OCI-LY1 (cell line): ENCODE measurements around the gene MYO1G.

Experiments
- H2AFZ ChIP-seq: fragments of 200-600 bp; sonication (generic), shearing (Covaris generic); 2 replicates; pipeline ENCODE4 v1.6.0; 2014; ENCODE audit warnings: antibody characterized with exemption, mild to moderate bottlenecking, low read length
- H3F3A ChIP-seq: fragments of 200-600 bp; sonication (generic), shearing (Covaris generic); 2 replicates; pipeline ENCODE4 v1.6.0; 2014; ENCODE audit warnings: mild to moderate bottlenecking, antibody characterized with exemption, low read length, moderate library complexity; ENCODE audit not compliant: insufficient read depth
- H3K27ac ChIP-seq: fragments of 200-600 bp; sonication (generic); 2 replicates; pipeline ENCODE4 v1.5.1; 2014; ENCODE audit warnings: low read length, mixed run types, mild to moderate bottlenecking, low read depth; ENCODE audit not compliant: poor library complexity, severe bottlenecking
- H3K27me3 ChIP-seq: fragments of 200-600 bp; sonication (generic); 2 replicates; pipeline ENCODE4 v1.6.0; 2014; ENCODE audit warnings: antibody characterized with exemption, mild to moderate bottlenecking, low read length, moderate library complexity; ENCODE audit not compliant: insufficient read depth
- H3K36me3 ChIP-seq: fragments of 200-600 bp; sonication (generic); 2 replicates; pipeline ENCODE4 v1.6.1; 2014; ENCODE audit warnings: mild to moderate bottlenecking, antibody characterized with exemption, low read length, moderate library complexity, mixed read lengths; ENCODE audit not compliant: insufficient read depth
- H3K4me1 ChIP-seq: fragments of 200-600 bp; sonication (generic); 2 replicates; pipeline ENCODE4 v1.5.1; 2014; ENCODE audit warnings: mild to moderate bottlenecking, low read length, moderate library complexity; ENCODE audit not compliant: insufficient read depth, severe bottlenecking
- H3K4me2 ChIP-seq: fragments of 200-600 bp; sonication (generic), shearing (Covaris generic); 2 replicates; pipeline ENCODE4 v1.6.1; 2014; ENCODE audit warnings: low read length
- H3K4me3 ChIP-seq: fragments of 200-600 bp; sonication (generic); 2 replicates; pipeline ENCODE4 v1.5.1; 2014; ENCODE audit warnings: low read length, low read depth, mild to moderate bottlenecking, mixed read lengths; ENCODE audit not compliant: poor library complexity, severe bottlenecking
- H3K79me2 ChIP-seq: fragments of 200-600 bp; shearing (Covaris generic); 2 replicates; pipeline ENCODE4 v1.6.1; 2016; ENCODE audit warnings: mixed run types, low read length, mixed read lengths; ENCODE audit not compliant: insufficient read depth
- H3K9ac ChIP-seq: fragments of 200-600 bp; sonication (generic), shearing (Covaris generic); 2 replicates; pipeline ENCODE4 v1.6.1; 2014; ENCODE audit warnings: mild to moderate bottlenecking, low read length, mixed read lengths
- H3K9me2 ChIP-seq: fragments of 200-600 bp; sonication (generic), shearing (Covaris generic); 2 replicates; pipeline ENCODE4 v1.6.1; 2014; ENCODE audit warnings: low read depth, mild to moderate bottlenecking, low read length, mixed read lengths
- H3K9me3 ChIP-seq: fragments of 200-600 bp; shearing (Covaris generic); 2 replicates; pipeline ENCODE4 v1.6.1; 2014; ENCODE audit warnings: low read length, mixed read lengths
- H4K20me1 ChIP-seq: fragments of 200-600 bp; sonication (generic), shearing (Covaris generic); 2 replicates; pipeline ENCODE4 v1.6.0; 2016; ENCODE audit warnings: mild to moderate bottlenecking, low read length; ENCODE audit not compliant: insufficient read depth
- CTCF ChIP-seq: fragments of 200-600 bp; sonication (generic), shearing (Covaris generic); IDR thresholded peaks from 2 replicates; pipeline ENCODE4 v1.5.1; 2017; ENCODE audit warnings: mild to moderate bottlenecking, antibody characterized with exemption, low read length, moderate library complexity, mixed read lengths
- EZH2 ChIP-seq: fragments of 200-600 bp; sonication (generic), shearing (Covaris generic); IDR thresholded peaks from 2 replicates; pipeline ENCODE4 v1.8.0; 2017; ENCODE audit warnings: borderline replicate concordance, mixed run types, mild to moderate bottlenecking, antibody characterized with exemption, low read length, moderate library complexity, mixed read lengths

The MYO1G gene

GRCh38 chr7:44956157-44956766 is 22.6 kb downstream of the MYO1G start:
- Histone ChIP-seq H4K20me1 (no peaks in the 10 kb centered on the region), H3K79me2 (no peaks in the 10 kb centered on the region), H3K4me1 (peaks cover 10% of the 10 kb centered on the region), H2AFZ (no peak overlapping the region), H3K9me2 (no peaks in the 10 kb centered on the region), H3K27me3 (peaks cover 22% of the 10 kb centered on the region), H3K27ac (no peak overlapping the region), H3K4me2 (no peak overlapping the region), H3K36me3 (no peaks in the 10 kb centered on the region), H3K9ac (no peak overlapping the region), H3F3A (no peaks in the 10 kb centered on the region), H3K9me3 (0 out of 2 replicates have a peak, but pooled peaks cover 2% of the 10 kb centered on the region), H3K4me3 (no peak overlapping the region)
- TF ChIP-seq CTCF (no peak), EZH2 (no peak)

- H3F3A ChIP-seq, result no peaks in the 10 kb centered on the region
- H2AFZ ChIP-seq, result no peak overlapping the region
- TF ChIP-seq CTCF (no peak), EZH2 (no peak)
- H3K27me3 ChIP-seq, result peaks cover 22% of the 10 kb centered on the region
- H3K4me3 ChIP-seq, result no peak overlapping the region
- peaks cover 10% of the 10 kb centered on the region for H3K4me1 ChIP-seq
- no peaks in the 10 kb centered on the region for H3K79me2 ChIP-seq
- no peaks in the 10 kb centered on the region for H3K36me3 ChIP-seq
- no peak overlapping the region for H3K4me2 ChIP-seq
- H3K27ac ChIP-seq, result no peak overlapping the region
- no peak overlapping the region for H3K9ac ChIP-seq
- 0 out of 2 replicates have a peak, but pooled peaks cover 2% of the 10 kb centered on the region for H3K9me3 ChIP-seq
- H4K20me1 ChIP-seq, result no peaks in the 10 kb centered on the region
- no peaks in the 10 kb centered on the region for H3K9me2 ChIP-seq
These were observed 23.1 kb downstream of the MYO1G start for GRCh38 chr7:44955733-44956132.

GRCh38 chr7:44953156-44953555 is 25.7 kb downstream of the MYO1G start:
- Histone ChIP-seq H3K4me1 (no peaks in the 10 kb centered on the region), H2AFZ (no peak overlapping the region), H3F3A (no peaks in the 10 kb centered on the region), H3K9ac (no peak overlapping the region), H3K9me3 (0 out of 2 replicates have a peak, but pooled peaks cover 2% of the 10 kb centered on the region), H3K79me2 (no peaks in the 10 kb centered on the region), H4K20me1 (no peaks in the 10 kb centered on the region), H3K4me3 (no peak overlapping the region), H3K4me2 (no peak overlapping the region), H3K9me2 (no peaks in the 10 kb centered on the region), H3K36me3 (no peaks in the 10 kb centered on the region), H3K27me3 (peaks cover 8% of the 10 kb centered on the region; the same call in 1 of the 2 replicates), H3K27ac (no peak overlapping the region)
- no peak for TF ChIP-seq EZH2
- no peak for TF ChIP-seq CTCF
